GM21723 (cell line): ENCODE measurements around the gene S100A5.
A peak's percentile ranks its signal among the peaks of the same experiment; 100 is the strongest.

ENCODE experiments used
- ATAC-seq: cut with Tn5 transposase; IDR thresholded peaks from one replicate; pipeline ENCODE4 v1.9.1; 2021; ENCODE audit warnings: mild to moderate bottlenecking, moderate library complexity; ENCODE audit not compliant: unreplicated experiment

S100A5 gene

DNA sequence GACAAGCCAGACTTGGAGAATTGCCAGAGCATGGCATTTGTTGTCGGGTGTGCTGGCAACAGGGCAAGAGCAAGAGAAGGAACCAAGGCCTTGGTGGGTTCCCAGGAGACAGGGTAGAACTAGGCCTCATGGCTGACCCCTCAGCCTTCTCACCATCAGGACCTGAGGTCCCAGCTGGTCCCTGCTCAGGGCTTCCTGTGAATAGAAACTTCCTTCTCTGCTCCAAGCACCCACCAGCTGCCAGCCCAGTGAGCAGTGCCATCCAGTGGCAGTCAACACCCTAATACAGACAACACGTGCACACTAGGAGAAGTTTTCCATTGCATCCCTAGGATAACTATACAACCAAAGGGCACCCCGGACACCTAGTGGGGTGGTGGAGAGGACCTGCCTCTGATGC, 27.7 kb downstream of the S100A5 start:
- no peak for ATAC-seq

DNA sequence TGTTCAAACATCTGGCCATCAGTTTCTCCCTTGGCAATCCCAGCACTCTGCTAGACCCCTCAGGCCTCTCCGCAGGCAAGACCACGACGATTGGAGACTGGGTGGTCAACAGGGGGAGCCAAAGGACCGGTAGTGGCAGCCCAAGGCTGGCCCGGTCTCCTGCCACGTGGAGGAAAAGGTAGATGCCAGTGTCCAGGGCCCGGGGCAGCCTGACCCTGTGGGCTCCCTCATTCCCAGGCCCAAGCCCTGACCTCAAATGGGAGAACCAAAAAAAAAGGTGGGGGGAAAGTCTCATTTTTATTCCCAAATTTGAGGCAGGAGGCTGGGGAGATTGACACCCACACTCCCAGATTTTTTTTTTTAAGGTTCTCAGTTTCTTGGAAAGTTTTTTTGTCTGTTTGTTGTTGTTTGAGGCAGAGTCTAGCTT, 29.7 kb downstream of the S100A5 start:
- no peak for ATAC-seq

DNA sequence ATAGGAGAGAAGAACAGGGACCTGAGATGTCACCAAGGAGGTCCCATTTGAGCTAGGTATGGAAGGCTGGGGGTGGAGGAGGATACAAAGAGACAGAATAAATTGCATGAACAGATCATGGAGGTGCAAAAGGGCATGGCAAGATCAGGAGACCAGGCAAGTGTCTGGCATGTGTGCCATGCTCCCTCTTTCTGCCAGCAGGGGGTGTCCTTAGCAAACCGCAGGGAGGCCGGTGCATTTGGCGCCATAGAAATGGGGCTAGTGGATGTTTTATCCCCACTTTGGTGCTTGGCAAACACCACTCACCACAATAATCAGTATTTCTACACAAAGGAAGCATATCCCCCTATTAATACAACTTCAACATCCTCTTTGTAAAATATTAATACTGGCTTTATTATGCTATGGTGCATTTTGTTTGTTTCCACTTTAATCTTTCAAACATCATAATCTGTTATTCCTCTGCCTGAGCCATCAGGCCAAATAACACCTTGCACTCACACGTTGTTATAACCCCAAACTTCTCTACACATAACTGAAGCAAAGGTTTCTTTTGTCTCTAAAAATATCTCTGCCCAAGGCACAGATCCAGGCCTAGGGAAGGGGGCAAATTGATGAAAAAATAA, 30.9 kb downstream of the S100A5 start:
- no peak for ATAC-seq

DNA sequence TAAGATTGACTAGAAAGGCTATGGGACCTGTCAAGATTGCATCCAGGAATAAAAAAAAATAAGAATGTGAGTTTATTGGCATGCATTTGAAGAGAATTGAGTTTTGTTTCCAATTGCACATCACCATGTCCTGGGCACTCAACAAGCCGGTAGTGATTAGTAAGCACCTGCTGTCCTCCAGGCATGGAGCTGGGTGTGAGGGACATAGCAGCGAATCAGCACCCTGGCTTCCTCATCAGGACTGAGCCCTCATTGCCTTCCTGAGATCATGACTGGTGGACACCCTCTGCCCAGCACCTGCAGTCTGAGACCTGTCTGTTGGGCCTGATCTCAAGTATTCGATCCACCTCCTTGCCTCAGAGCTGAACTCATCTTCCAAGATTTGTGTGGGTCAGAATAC, 31.7 kb downstream of the S100A5 start:
- no peak for ATAC-seq

DNA sequence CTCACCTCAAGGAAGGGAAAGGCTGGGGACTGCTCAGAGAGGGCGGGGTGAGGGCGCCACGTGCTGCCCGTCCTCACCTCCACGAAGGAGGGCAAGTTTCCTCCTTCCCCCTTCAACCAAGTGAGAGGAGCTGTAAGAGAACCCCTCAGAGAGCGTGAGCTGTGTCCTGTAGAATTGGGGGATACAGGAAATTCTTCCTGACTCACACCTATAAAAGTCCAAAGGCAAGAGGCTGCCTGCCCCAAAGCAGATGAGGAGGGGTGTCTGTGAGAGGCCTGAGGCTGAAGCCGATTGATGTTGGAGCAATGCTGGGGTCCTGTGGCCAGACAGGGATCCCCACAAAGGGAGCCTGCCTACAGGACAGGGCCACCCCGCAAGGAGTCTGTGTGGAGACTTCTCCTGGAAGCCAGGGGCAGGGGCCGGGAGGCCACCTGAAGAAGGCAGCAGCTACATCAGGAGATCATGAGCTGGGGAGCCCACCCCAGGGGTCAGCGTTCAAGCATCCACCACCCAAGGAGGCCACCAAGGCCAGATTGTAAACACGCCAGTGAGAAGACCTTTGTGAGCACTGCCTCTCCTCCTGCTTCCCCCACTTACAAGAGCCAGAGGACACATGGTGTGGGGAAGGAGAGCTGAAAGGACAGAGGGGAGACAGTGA, 32.7 kb downstream of the S100A5 start:
- ATAC-seq: no peak

DNA sequence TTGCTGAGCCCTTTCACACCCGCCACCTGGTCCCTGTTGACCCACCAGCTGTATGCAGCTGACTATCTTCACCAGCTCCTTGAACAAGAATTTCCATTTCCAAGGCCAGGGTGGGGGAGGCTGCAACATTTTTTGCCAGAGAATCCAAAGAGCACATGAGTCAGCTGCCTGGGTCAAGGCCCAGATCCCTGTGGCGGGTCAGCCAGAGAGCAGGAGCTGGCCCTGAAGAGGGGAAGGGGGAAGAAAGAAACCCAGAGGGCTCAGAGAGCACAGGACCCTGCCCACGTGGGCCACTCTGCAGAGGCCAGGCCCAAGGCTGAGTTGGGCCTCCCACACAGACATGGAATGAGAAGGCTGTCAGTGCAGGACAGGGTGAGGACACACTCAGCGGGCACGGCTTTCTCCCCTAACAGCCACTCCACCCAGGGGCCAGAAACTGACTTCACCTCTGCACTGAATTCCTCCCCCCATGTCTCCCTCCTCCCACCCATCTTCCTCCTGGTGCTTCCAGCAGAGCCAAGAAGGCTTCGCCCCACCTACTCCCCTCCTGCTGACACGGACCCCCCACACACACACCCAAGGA, 33.8 kb downstream of the S100A5 start:
- ATAC-seq: no peak

DNA sequence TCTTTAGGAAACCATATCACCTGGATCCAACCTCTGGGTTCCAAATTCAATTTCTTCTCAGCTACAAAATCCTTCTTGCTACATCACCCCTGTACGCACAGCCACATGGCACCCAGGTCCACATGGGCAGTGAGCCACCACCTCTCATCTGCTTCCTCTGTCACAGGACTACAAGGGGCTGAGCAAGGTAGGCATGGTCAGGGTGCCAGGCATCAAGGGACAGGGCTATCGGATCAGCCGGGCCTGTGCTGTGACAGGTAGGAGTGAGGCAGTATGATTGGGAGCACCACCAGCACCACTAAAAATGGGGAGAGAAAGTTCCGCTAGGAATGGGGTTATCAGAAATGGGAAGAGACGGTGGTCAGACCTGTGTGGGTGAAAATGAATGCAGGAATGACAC, 34.3 kb downstream of the S100A5 start:
- ATAC-seq: no peak

DNA sequence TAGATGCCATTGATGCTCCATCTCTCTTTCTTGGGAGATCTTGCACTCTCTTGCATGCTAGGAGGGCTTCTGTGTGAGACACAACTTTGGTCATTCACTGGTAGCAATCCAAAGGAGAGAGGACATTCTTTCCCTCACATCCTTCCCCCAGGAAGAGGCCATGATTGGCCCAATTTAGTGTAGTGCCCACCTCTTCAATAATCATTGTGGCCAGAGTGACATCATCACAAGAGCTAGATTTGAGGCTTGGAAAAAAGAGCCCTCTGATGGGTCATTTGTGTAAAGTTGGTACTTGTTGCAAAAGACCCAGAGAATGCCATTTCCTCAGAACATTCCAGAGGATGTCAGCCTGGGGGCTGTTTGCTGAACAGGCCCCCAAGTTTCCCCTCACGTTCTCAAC, 35.2 kb downstream of the S100A5 start:
- no peak for ATAC-seq

DNA sequence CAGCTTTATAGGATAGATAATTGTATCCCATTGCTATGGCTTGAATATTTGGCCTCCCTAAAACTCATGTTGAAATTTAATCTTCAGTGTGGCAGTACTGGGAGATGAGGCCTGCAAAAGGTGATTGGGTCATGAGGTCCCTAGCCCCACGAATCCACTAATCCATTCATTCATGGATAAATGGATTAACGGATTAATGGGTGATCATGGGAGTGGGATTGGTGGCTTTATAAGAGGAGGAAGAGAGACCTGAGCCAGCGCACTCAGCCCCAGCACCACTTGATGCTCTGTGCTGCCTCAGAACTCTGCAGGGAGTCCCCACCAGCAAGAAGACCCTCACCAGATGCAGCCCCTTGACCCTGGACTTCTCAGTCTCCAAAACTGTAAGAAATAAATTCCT, 37.0 kb downstream of the S100A5 start:
- ATAC-seq: no peak

DNA sequence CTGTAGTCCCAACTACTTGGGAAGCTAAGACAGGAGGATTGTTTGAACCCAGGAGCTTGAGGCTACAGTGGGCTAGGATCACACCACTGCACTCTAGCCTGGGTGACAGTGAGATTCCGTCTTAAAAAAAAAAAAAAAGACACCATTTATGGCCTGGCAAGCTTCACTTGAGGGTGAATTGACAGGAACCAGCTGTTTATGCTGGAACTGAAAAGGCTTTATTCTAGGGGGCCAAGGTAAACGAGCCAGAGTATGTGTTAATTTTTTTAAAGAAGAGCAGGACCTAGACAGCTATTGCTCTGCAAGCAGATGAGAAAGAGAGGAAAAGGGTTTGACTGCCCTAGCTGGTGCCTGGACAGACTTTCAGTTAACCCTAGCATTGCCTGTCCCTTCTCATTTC, 42.0 kb downstream of the S100A5 start:
- ATAC-seq: no peak

DNA sequence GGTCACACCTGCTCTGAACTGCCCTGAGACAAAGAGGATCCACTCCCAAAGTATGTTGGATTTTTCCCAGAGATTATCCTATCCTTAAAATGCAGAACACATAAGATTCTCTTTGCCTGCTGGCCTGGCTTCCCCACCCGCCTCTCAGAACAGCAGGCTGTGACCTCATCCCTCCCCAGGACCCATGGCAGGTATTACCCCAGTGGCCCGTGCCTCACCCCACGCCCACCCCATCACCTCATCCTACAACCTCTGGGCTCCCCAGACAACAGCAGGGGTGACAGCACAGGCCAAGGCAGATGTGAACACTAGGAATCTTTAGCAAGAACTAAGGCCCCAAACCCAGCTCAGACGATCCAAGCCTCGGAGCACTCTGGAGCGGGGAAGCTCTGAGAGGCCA, 45.2 kb downstream of the S100A5 start:
- ATAC-seq: no peak

DNA sequence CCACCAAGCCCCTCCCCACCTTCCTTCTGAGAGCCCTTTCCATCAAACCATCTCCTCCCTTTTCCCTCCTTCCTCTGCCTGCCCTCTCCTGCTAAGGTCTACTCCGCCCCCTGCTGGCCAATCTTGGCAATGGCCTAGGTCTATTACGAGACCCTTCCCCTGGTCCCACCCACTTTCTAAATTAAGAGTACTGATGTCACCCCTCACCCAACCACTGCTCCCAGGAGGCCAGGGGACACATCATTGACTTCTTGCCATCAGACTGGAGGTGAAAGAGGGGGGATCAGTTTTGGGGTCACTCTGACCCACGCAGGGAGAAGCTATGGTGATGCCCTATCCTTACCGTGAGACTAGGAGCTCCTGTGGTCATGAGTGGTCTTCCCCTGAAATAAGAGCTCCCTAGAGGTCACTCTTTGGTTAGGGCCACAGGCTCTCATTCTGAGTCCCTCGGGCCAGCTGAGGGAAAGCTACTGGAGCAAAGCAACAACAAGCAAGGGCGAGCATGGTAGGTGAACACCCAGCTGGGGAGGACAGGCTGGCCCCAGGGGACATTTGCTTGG, 45.7 kb downstream of the S100A5 start:
- ATAC-seq: no peak

DNA sequence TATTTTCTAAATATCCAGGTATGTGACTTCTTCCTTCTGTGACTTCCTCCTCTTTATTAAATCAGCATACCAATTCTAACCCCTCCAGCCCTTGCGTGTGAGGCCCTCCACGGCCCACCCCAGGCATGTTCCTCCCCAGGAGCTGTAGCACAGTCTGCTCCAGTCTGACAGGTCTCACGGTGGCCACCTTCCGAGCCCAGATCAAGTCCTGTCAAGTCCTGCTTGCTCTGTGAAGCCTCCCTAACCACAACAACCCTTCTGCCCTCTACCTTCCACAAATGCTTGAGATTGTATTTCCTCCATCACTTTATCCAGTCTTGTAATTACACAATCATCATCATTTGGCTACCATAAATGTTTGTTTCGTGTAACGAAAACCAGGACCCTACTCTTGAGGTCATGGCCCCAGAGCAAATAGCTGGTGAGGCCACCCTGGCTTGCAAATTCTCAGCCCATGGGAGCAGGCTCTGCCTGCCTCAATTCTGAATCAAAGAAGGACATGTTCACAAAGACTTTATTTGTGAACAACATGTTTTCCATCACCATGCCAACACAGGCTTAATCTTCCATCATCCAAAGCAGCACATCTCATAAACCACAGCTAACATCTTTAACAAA, 47.3 kb downstream of the S100A5 start:
- no peak for ATAC-seq

DNA sequence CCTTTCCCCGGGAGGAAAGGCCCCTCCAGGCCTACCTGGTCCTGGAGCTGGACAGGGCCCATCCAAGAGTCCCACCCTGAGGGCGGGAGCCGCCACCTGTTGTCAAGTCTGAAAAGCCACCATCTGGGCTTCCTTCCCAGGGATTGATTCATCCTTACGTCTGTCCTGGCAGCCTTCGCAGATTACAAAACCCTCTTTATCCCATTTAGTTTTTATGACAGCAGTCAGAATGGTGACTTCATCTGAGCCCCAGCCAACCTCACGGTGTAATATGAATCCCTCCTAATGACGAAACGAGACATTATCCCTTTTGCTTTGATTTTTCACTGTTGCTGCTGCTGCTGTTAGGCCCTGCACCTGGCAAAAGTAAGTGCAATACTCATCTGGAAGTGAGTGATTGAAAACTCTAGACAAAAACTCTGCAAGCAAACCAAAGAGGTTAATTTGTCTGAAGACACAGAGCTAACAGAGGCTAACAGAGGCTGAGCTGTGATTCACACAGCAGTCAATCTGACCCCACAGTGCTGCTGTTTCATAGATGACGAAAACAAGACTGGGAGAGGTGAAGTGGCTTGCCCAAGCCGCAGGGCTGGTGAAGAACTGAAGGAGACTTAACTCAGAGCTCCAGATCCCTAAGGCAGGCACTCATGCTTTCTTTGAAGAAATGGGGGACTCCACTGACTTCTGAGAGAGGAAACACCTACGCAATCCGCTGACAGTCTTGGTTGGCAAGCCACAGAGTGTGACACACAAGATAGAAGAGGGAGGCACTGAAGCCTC, 50.3 kb downstream of the S100A5 start:
- peak; percentile 70 for ATAC-seq

DNA sequence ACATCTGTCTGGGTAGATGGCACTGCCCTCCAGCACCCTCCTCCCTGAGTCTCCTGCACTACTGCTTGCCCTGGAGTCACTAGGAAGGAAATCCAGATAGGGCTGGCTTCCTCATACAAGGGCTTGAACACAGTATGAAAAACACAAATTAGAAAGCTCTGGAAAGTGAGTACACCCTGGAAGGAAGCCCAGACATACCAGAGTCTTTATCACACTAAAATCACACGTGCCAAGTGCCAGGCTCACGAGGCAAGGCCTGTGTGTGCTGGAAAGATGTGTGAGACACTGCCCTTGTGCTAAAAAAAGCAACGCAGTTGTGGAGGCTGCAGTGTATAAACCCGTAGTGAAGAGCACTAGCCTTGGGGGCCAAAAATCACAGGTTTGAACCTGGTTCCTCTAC, 52.0 kb downstream of the S100A5 start:
- ATAC-seq: no peak

DNA sequence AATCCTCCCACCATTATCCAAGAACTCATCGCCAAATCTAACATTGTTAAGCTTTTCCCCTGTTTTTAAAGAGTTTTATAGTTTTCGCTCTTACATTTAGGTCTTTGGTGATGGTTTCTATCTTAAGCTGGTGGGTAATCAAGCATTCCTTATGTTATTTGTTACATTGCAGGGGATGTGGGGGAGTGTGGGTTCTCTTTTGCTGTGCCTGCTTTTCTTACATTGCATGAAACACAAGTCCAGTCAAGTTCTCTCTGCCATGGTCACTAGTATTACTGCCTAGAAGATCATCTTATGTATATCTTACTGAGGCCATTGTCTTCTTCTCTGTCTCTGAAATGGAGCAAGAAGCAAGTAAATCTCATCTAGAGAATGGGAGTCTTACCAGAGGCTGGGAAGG, 53.0 kb downstream of the S100A5 start:
- no peak for ATAC-seq
